Activated CD4-positive, alpha-beta T cell treated with anti-CD3 and anti-CD28 coated beads, Interleukin-2, amount 50 U/mL, for 1 hour (primary cell): ENCODE data around the gene KLHDC10.
"Not testable (repeated sequence)": the region's sequence is repeated elsewhere in the genome, so short reads cannot be mapped to it uniquely, and the experiment has no call there.

Source experiments
- DNase-seq: peaks from one replicate; pipeline ENCODE4 v3.0.0-alpha.2; 2020

Gene KLHDC10

GRCh38 chr7:130083497-130083896 is 13.2 kb downstream of the KLHDC10 start:
- not testable (repeated sequence) for DNase-seq

- no peak for DNase-seq
Observed at GRCh38 chr7:130084037-130084875, 13.9 kb downstream of the KLHDC10 start.

GRCh38 chr7:130085235-130085634 is 14.9 kb downstream of the KLHDC10 start:
- DNase-seq: not testable (repeated sequence)

- no peak for DNase-seq
Observed at GRCh38 chr7:130086938-130087337, 16.6 kb downstream of the KLHDC10 start.

- DNase-seq: no peak
Observed at GRCh38 chr7:130087364-130087763, 17.0 kb downstream of the KLHDC10 start.

- DNase-seq: no peak
Observed at GRCh38 chr7:130090745-130091532, 20.6 kb downstream of the KLHDC10 start.

GRCh38 chr7:130091999-130092398 is 21.7 kb downstream of the KLHDC10 start:
- no peak for DNase-seq

- DNase-seq: no peak
Observed at GRCh38 chr7:130092598-130092997, 22.3 kb downstream of the KLHDC10 start.

GRCh38 chr7:130095812-130096211 is 25.5 kb downstream of the KLHDC10 start:
- no peak for DNase-seq

- no peak for DNase-seq
Observed at GRCh38 chr7:130096243-130096827, 26.0 kb downstream of the KLHDC10 start.

- no peak for DNase-seq
Observed at GRCh38 chr7:130099331-130099730, 29.0 kb downstream of the KLHDC10 start.

GRCh38 chr7:130102588-130102987 is 32.3 kb downstream of the KLHDC10 start:
- no peak for DNase-seq

GRCh38 chr7:130107949-130108674 is 37.8 kb downstream of the KLHDC10 start:
- DNase-seq: no peak

GRCh38 chr7:130108809-130109208 is 38.5 kb downstream of the KLHDC10 start:
- no peak for DNase-seq

- DNase-seq: no peak
Observed at GRCh38 chr7:130112093-130112492, 41.8 kb downstream of the KLHDC10 start.

GRCh38 chr7:130112662-130113425 is 42.5 kb downstream of the KLHDC10 start:
- DNase-seq: no peak

- not testable (repeated sequence) for DNase-seq
Observed at GRCh38 chr7:130113426-130113805, 43.1 kb downstream of the KLHDC10 start.

GRCh38 chr7:130113887-130114286 is 43.6 kb downstream of the KLHDC10 start:
- DNase-seq: no peak

- no peak for DNase-seq
Observed at GRCh38 chr7:130114374-130114773, 44.0 kb downstream of the KLHDC10 start.

- DNase-seq: no peak
Observed at GRCh38 chr7:130114776-130115175, 44.4 kb downstream of the KLHDC10 start.

GRCh38 chr7:130118294-130118693 is 48.0 kb downstream of the KLHDC10 start:
- no peak for DNase-seq

- no peak for DNase-seq
Observed at GRCh38 chr7:130118801-130119200, 48.5 kb downstream of the KLHDC10 start.
